Prostate gland (tissue), 2 donors: ENCODE data around the gene NEDD4L.

Source experiments
- CTCF ChIP-seq, 4 experiments: fragments of 200-600 bp in 2 of 4; fragments of 450-650 bp in 2 of 4; sonication (generic) in 2 of 4; IDR thresholded peaks; 1 replicate in 3 of 4; 2 replicates in 1 of 4; pipeline ENCODE4 v1.5.1; 2016 to 2019; ENCODE audit warnings: antibody characterized with exemption in 4 of 4, mild to moderate bottlenecking in 2 of 4, moderate library complexity in 2 of 4
- POLR2A ChIP-seq: fragments of 450-650 bp; IDR thresholded peaks from one replicate; pipeline ENCODE4 v1.6.1; 2016; ENCODE audit warnings: antibody characterized with exemption, mild to moderate bottlenecking

- TF ChIP-seq CTCF (IDR thresholded peaks at IDR 0.05) (no peak), POLR2A (no peak)
These were observed 169.4 kb downstream of the NEDD4L start for GRCh38 chr18:58213440-58213839.
